ENCODE results near the gene PRDX5.

Gene PRDX5

DNA sequence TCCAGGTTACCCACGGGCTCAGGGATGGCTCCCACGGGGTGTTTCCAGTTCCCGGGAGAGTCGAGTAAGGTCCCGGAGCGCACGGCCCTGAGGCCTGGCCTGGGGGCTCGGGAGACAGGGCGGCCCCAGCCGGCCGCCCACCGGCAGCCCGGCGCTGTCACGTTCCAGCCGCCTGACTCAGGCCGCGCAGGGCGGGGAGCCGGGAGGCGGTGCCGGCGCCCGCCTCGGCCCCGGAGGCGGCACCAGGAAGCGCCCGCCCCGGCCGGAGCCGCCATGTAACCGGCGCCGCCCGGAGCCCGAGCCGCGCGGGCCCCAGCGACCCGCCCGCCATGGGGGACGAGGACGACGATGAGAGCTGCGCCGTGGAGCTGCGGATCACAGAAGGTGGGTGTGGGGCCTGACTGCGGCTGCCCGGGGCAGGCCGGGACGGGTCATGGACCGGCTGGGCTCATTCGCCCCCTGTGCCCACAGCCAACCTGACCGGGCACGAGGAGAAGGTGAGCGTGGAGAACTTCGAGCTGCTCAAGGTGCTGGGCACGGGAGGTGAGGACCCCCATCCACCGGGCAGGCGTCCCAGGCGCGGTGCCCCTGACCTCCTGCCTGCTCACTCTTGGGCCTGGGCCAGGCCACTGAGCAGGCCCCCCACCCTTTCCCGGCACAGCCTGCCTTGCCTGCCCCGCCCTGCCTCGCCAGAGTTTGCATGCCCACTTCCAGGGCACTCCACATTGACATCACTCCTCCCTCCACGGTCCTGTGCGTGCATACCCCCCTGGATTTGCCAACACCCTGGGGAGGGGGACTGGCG lies 41.2 kb downstream of the PRDX5 start, which contains the start of gene RPS6KA4:
RPS6KA4 (plus strand) TSS at position 256 of the 805 bp plus-strand sequence; CDS start at position 330, 74 bp downstream.
- TF ChIP-seq RARB (CRISPR knock-in tag; IDR thresholded peaks at IDR 0.05) (no peak), ZNF565 (CRISPR knock-in tag; conservative IDR thresholded peaks at IDR 0.05; ENCODE audit: low read depth) (no peak), GLIS3 (CRISPR knock-in tag; IDR thresholded peaks at IDR 0.05) (no peak), ZFP30 (CRISPR knock-in tag; IDR thresholded peaks at IDR 0.05) (no peak), TSHZ2 (CRISPR knock-in tag; IDR thresholded peaks at IDR 0.05) (no peak)
- ATAC-seq = peak; percentile 88

GRCh38 chr11:64359712-64360445 lies 42.0 kb downstream of the PRDX5 start:
- no peak for ATAC-seq
- TF ChIP-seq TOX (CRISPR knock-in tag; IDR thresholded peaks at IDR 0.05; ENCODE audit: borderline replicate concordance) = no peak
- TF ChIP-seq PATZ1 (CRISPR knock-in tag; IDR thresholded peaks at IDR 0.05; ENCODE audit: borderline replicate concordance) = no peak
- TF ChIP-seq ZFP3 (CRISPR knock-in tag; IDR thresholded peaks at IDR 0.05) = no peak
- no peak for TF ChIP-seq RARB (CRISPR knock-in tag; IDR thresholded peaks at IDR 0.05)
- no peak for TF ChIP-seq CREB5 (CRISPR knock-in tag; IDR thresholded peaks at IDR 0.05; ENCODE audit: low read depth)
- no peak for TF ChIP-seq ZFP30 (CRISPR knock-in tag; IDR thresholded peaks at IDR 0.05)
- no peak for TF ChIP-seq ISL1 (CRISPR knock-in tag; IDR thresholded peaks at IDR 0.05)
- no peak for TF ChIP-seq CSDC2 (CRISPR knock-in tag; IDR thresholded peaks at IDR 0.05)
- TF ChIP-seq OSR1 (CRISPR knock-in tag; IDR thresholded peaks at IDR 0.05) = no peak
- TF ChIP-seq GLIS3 (CRISPR knock-in tag; IDR thresholded peaks at IDR 0.05) = no peak

DNA sequence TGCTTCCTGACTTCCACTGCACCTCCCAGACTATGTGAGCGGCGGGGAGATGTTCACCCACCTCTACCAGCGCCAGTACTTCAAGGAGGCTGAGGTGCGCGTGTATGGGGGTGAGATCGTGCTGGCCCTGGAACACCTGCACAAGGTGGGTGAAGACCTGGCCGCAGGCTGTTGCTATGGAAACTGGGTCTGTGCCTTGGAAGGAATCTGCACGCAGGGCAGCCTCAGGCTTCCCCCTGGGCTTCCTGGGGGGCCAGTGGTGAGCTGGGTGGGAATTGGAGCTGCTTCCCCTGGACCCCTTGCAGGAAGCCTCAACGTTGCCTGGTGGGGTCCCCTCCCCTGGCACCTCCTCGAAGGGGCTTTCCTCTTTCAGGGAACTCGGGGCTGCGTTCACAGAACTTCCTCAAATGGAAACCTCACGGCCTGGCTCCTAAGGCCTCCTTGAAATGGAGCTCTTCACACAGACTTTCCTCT lies 42.6 kb downstream of the PRDX5 start:
- TF ChIP-seq POU6F1 (CRISPR knock-in tag; IDR thresholded peaks at IDR 0.05; ENCODE audit: borderline replicate concordance, low read depth) (no peak), ZNF70 (CRISPR knock-in tag; IDR thresholded peaks at IDR 0.05) (no peak), ZC3H10 (CRISPR knock-in tag; IDR thresholded peaks at IDR 0.05) (no peak), TSHZ2 (CRISPR knock-in tag; IDR thresholded peaks at IDR 0.05) (no peak), ARNTL (CRISPR knock-in tag; IDR thresholded peaks at IDR 0.05; ENCODE audit: borderline replicate concordance, low read depth) (no peak), TOX (CRISPR knock-in tag; IDR thresholded peaks at IDR 0.05; ENCODE audit: borderline replicate concordance) (no peak), CSRNP3 (CRISPR knock-in tag; IDR thresholded peaks at IDR 0.05) (no peak), PATZ1 (CRISPR knock-in tag; IDR thresholded peaks at IDR 0.05; ENCODE audit: borderline replicate concordance) (no peak), ZNF565 (CRISPR knock-in tag; conservative IDR thresholded peaks at IDR 0.05; ENCODE audit: low read depth) (no peak), PPARA (CRISPR knock-in tag; IDR thresholded peaks at IDR 0.05; ENCODE audit: borderline replicate concordance) (no peak), SNAI2 (CRISPR knock-in tag; IDR thresholded peaks at IDR 0.05) (no peak), RARB (CRISPR knock-in tag; IDR thresholded peaks at IDR 0.05) (no peak), OSR1 (CRISPR knock-in tag; IDR thresholded peaks at IDR 0.05) (no peak), GLIS3 (CRISPR knock-in tag; IDR thresholded peaks at IDR 0.05) (no peak), ESRRG (CRISPR knock-in tag; IDR thresholded peaks at IDR 0.05) (no peak), ISL1 (CRISPR knock-in tag; IDR thresholded peaks at IDR 0.05) (no peak), ZFP3 (CRISPR knock-in tag; IDR thresholded peaks at IDR 0.05) (no peak)
- no peak for ATAC-seq

All from SK-N-SH treated with all-trans-retinoic acid at 6 μM for 48 hours (cell line).